K562 (cell line): Measurements from ENCODE around the gene VASH2. TPM values are rescaled to one million over a fixed set of nuclear protein-coding genes. Genes with fewer than 3 reads are reported as not detected.

Experiments
- ATAC-seq: fragments of 200-7000 bp; cut with Tn5 transposase; 3 replicates; pipeline ENCODE4 v1.9.1; 2020; ENCODE audit warnings: moderate library complexity
- BruUV-seq: library from RNA; stranded (reverse); fragments of 400-500 nt; replicated peaks from 2 replicates; lab custom pipeline; 2021; lab: Mats Ljungman, UMichigan
- CTCF ChIA-PET: fragments of 300-600 bp; formaldehyde crosslinking; extraction: SDS; loops from one replicate; lab custom pipeline; 2021; ENCODE audit warnings: low intra/inter-chr PET ratio; lab: Yijun Ruan, JAX
- POLR2A ChIA-PET: fragments of 300-600, 350-650 bp; sonication (Branson Sonifier 250); formaldehyde crosslinking; extraction: SDS; loops from one replicate; lab custom pipeline; 2021; ENCODE audit warnings: antibody characterized with exemption, inconsistent platforms; lab: Yijun Ruan, JAX
- DNase-seq, 4 experiments: peaks; one replicate each; pipeline versions ENCODE4 v3.0.0 to v3.0.0-alpha.2; 2011 to 2018; ENCODE audit warnings: low spot score in 3 of 4, mixed read lengths in 3 of 4; ENCODE audit errors: extremely low read depth in 1 of 4
- FAIRE-seq: peaks from 2 replicates; lab custom pipeline; 2011; peaks lifted over from hg19 to GRCh38; lab: Jason Lieb, UNC
- H2AFZ ChIP-seq: 2 replicates; pipeline ENCODE4 v1.6.0; 2011; ENCODE audit warnings: low read depth, low read length, control low read depth, inconsistent platforms
- H3K27ac ChIP-seq: fragments of 200-600 bp; 3 replicates; pipeline ENCODE4 v1.8.0; 2011; ENCODE audit warnings: low read depth, mild to moderate bottlenecking, control low read depth, inconsistent platforms, low read length, moderate library complexity, mixed read lengths; ENCODE audit errors: extremely low read depth
- H3K27me3 ChIP-seq, 2 experiments: fragments of 300-600 bp in 1 of 2; 2 replicates in 1 of 2; 3 replicates in 1 of 2; pipeline versions ENCODE4 v1.6.0 to v1.8.0; 2011; ENCODE audit warnings: inconsistent platforms in 2 of 2, low read length in 2 of 2, mild to moderate bottlenecking in 1 of 2, mixed read lengths in 1 of 2, moderate library complexity in 1 of 2; ENCODE audit not compliant: control insufficient read depth in 2 of 2, insufficient read depth in 2 of 2
- H3K36me3 ChIP-seq: fragments of 300-600 bp; 3 replicates; pipeline ENCODE4 v1.8.0; 2011; ENCODE audit warnings: mild to moderate bottlenecking, low read length, inconsistent platforms; ENCODE audit not compliant: control insufficient read depth, insufficient read depth
- H3K4me1 ChIP-seq, 2 experiments: fragments of 200-600 bp in 1 of 2; replicated peaks in 1 of 2; 2 replicates in 1 of 2; 3 replicates in 1 of 2; pipeline versions ENCODE4 v1.5.1 to v1.8.0; 2011; ENCODE audit warnings: inconsistent platforms in 2 of 2, low read length in 2 of 2, mild to moderate bottlenecking in 1 of 2, mixed read lengths in 1 of 2, moderate library complexity in 1 of 2; ENCODE audit not compliant: control insufficient read depth in 2 of 2, insufficient read depth in 2 of 2
- H3K4me2 ChIP-seq: 2 replicates; pipeline ENCODE4 v1.6.1; 2011; ENCODE audit warnings: low read length, control low read depth, inconsistent platforms, mixed read lengths; ENCODE audit not compliant: insufficient read depth
- H3K4me3 ChIP-seq: fragments of 200-600 bp; sonication (generic), shearing (Covaris generic); 2 replicates; pipeline ENCODE4 v1.5.1; 2016; ENCODE audit warnings: control low read depth, inconsistent platforms
- H3K79me2 ChIP-seq: fragments of 200-600 bp; 3 replicates; pipeline ENCODE4 v1.8.0; 2011; ENCODE audit warnings: low read length, inconsistent platforms; ENCODE audit not compliant: control insufficient read depth, insufficient read depth
- H3K9ac ChIP-seq, 2 experiments: 2 replicates each; pipeline versions ENCODE4 v1.6.0 to v1.6.1; 2011; ENCODE audit warnings: low read depth in 2 of 2, low read length in 2 of 2, control low read depth in 1 of 2, inconsistent platforms in 1 of 2, mild to moderate bottlenecking in 1 of 2, mixed read lengths in 1 of 2; ENCODE audit not compliant: insufficient read depth in 1 of 2
- H3K9me1 ChIP-seq: one replicate; pipeline ENCODE4 v1.6.0; 2011; ENCODE audit warnings: inconsistent platforms, mild to moderate bottlenecking, low read length, moderate library complexity; ENCODE audit not compliant: control insufficient read depth, insufficient read depth
- H3K9me3 ChIP-seq: replicated peaks from 2 replicates; pipeline ENCODE4 v1.5.1; 2011; ENCODE audit warnings: low read depth, low read length, inconsistent platforms; ENCODE audit not compliant: control insufficient read depth, insufficient read depth
- H4K20me1 ChIP-seq: replicated peaks from 2 replicates; pipeline ENCODE4 v1.6.1; 2011; ENCODE audit warnings: low read length, inconsistent platforms, mixed read lengths; ENCODE audit not compliant: control insufficient read depth, insufficient read depth
- RFX1 ChIP-seq: fragments of 450-650 bp; IDR thresholded peaks from 2 replicates; pipeline ENCODE4 v1.6.1; 2016; ENCODE audit warnings: mild to moderate bottlenecking, moderate library complexity
- ZNF316 ChIP-seq: fragments of 450-650 bp; IDR thresholded peaks from 2 replicates; pipeline ENCODE4 v1.6.1; 2016
- WGBS: fragments of 100-300 bp; shearing (Covaris generic); methylation state at CpG from one replicate; pipeline ENCODE4 v1.1.6; 2016; ENCODE audit warnings: low coverage, mixed read lengths; ENCODE audit not compliant: insufficient coverage; ENCODE audit errors: missing lambda C conversion rate; 5-methylcytosine and 5-hydroxymethylcytosine counted together
- in situ Hi-C: fragments of 300-500 bp; cut with MboI; formaldehyde crosslinking; loops from 4 replicates; pipeline ENCODE4 v1.15.0; 2018; ENCODE audit warnings: inconsistent platforms, mixed read lengths
- intact Hi-C: fragments of 100-400 bp; cut with micrococcal nuclease; formaldehyde crosslinking; loops from 2 replicates; pipeline ENCODE4 v1.14.2; 2022
- polyA plus RNA-seq, 8 experiments: library from polyadenylated mRNA; depleted of rRNA in 4 of 8; stranded (reverse) in 5 of 8; unstranded in 3 of 8; fragments of >200 nt; fragmentation: Nextera tagmentation in 2 of 8; fragmentation: Illumina TruSeq in 1 of 8; extraction: Ambion mirVana in 2 of 8; extraction: Trizol in 1 of 8; gene quantifications; 2 replicates each; pipeline versions ENCODE4 v1.2.1 to v1.2.3, GENCODE V29; 2011 to 2014; ENCODE audit warnings: inconsistent platforms in 1 of 8, missing spikeins in 1 of 8
- total RNA-seq, 7 experiments: library from RNA; depleted of rRNA in 6 of 7; stranded (reverse); fragments of >200 nt in 6 of 7; fragmentation: Illumina TruSeq in 2 of 7; extraction: Trizol in 2 of 7; gene quantifications; 2 replicates each; pipeline versions ENCODE4 v1.2.1 to v1.2.3, GENCODE V29; 2011 to 2021; ENCODE audit warnings: low replicate concordance in 1 of 7
- TF ChIP-seq, protein P1 (sequence below), 2 experiments: fragments of 450-650 bp; formaldehyde crosslinking in 1 of 2; IDR thresholded peaks; 2 replicates each; pipeline versions ENCODE4 v1.4.0 to v1.6.1; 2014 to 2020; ENCODE audit warnings: mild to moderate bottlenecking in 2 of 2, borderline replicate concordance in 1 of 2, low read depth in 1 of 2

VASH2 gene
- total and polyA plus RNA-seq, 9 of the 15 experiments (the other 6 are each of a cell fraction or from before 2014, with no cell fraction given): 0.04 to 0.40 (median 0.10) TPM; not detected in 1

DNA sequence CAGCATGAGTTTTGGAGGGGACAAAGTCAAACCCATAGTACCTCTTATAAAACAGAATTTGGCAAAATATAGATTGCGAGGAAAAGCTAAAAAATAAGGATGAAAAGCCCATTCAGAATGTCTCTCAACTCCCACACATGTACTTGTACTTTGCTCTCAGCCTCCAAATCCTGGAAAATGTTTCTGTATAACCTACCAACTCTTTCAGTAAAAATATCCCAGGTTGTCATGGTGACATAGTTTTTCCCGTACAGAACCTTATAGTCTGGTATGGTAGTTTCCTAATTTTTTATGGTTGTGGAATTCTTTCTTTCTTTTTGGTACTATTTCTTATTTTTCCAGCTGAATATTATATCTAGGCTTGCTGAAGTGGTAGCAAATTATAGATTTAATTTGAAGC is 85.2 kb downstream of the VASH2 start:
- in situ Hi-C loops: no loop called here
- H3K9me1 ChIP-seq: no peaks in the 10 kb centered on the region

More for the DNA sequence above, 85.2 kb downstream of the VASH2 start:
- no peak overlapping the region for H2AFZ ChIP-seq
- no peak overlapping the region for H3K9ac ChIP-seq
- intact Hi-C loops: no loop called here
- no peak for DNase-seq
- no TSS peak for BruUV-seq
- no peaks in the 10 kb centered on the region; a peak in 3 of 5 replicates for H3K4me1 ChIP-seq
- H3K79me2 ChIP-seq: no peaks in the 10 kb centered on the region
- no peak overlapping the region for H3K4me3 ChIP-seq
- ChIA-PET POLR2A (interaction anchor here (0.6 to 1.5 kb wide), 3 partner anchors 11 to 23 kb away, joined by 3 read pairs; no protein-coding TSS in a partner anchor), CTCF (no interaction called here)
- WGBS: 63% methylated on average over 2 of the region's 2 CpGs
- 0 out of 2 replicates have a peak, but pooled peaks cover 1% of the 10 kb centered on the region for H3K9me3 ChIP-seq
- no peak for ATAC-seq
- no peak for FAIRE-seq
- H4K20me1 ChIP-seq: no peaks in the 10 kb centered on the region
- H3K36me3 ChIP-seq: no peaks in the 10 kb centered on the region
- H3K27ac ChIP-seq: no peak overlapping the region
- no peak overlapping the region for H3K4me2 ChIP-seq
- H3K27me3 ChIP-seq: no peaks in the 10 kb centered on the region
- peak; percentile 75 for TF ChIP-seq RFX1
- TF ChIP-seq, protein P1, sequence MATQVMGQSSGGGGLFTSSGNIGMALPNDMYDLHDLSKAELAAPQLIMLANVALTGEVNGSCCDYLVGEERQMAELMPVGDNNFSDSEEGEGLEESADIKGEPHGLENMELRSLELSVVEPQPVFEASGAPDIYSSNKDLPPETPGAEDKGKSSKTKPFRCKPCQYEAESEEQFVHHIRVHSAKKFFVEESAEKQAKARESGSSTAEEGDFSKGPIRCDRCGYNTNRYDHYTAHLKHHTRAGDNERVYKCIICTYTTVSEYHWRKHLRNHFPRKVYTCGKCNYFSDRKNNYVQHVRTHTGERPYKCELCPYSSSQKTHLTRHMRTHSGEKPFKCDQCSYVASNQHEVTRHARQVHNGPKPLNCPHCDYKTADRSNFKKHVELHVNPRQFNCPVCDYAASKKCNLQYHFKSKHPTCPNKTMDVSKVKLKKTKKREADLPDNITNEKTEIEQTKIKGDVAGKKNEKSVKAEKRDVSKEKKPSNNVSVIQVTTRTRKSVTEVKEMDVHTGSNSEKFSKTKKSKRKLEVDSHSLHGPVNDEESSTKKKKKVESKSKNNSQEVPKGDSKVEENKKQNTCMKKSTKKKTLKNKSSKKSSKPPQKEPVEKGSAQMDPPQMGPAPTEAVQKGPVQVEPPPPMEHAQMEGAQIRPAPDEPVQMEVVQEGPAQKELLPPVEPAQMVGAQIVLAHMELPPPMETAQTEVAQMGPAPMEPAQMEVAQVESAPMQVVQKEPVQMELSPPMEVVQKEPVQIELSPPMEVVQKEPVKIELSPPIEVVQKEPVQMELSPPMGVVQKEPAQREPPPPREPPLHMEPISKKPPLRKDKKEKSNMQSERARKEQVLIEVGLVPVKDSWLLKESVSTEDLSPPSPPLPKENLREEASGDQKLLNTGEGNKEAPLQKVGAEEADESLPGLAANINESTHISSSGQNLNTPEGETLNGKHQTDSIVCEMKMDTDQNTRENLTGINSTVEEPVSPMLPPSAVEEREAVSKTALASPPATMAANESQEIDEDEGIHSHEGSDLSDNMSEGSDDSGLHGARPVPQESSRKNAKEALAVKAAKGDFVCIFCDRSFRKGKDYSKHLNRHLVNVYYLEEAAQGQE (IDR thresholded peaks at IDR 0.05; ENCODE audit: borderline replicate concordance): no peak
- TF ChIP-seq, protein P1 (CRISPR knock-in tag; IDR thresholded peaks at IDR 0.05; ENCODE audit: low read depth): no peak
- TF ChIP-seq ZNF316: no peak
- TF ChIP-seq, all 486 proteins: peak for 1

Other genes starting within 250 kb of the VASH2 start
- 52.7 and 56.0 TPM in 2 replicates for gene NSL1, start 158.8 kb upstream of the VASH2 start, total RNA-seq (2014; rRNA removed)
- gene NSL1, start 158.8 kb upstream of the VASH2 start, total RNA-seq (2014; rRNA removed; fragmentation: Illumina TruSeq; extraction: Trizol): 54.8 and 58.5 TPM in 2 replicates
- gene NSL1, start 158.8 kb upstream of the VASH2 start, total RNA-seq (2015; rRNA removed; fragmentation: Illumina TruSeq; extraction: Trizol): 51.9 and 53.5 TPM in 2 replicates
- 59.1 and 65.4 TPM in 2 replicates for gene NSL1, start 158.8 kb upstream of the VASH2 start, total RNA-seq (2021)
- 52.3 and 79.7 TPM in 2 replicates for gene NSL1, start 158.8 kb upstream of the VASH2 start, polyA plus RNA-seq (2011; rRNA removed)
- 57.7 and 63.6 TPM in 2 replicates for gene NSL1, start 158.8 kb upstream of the VASH2 start, polyA plus RNA-seq (2014; fragmentation: Illumina TruSeq; extraction: Trizol)
- gene NSL1, start 158.8 kb upstream of the VASH2 start, polyA plus RNA-seq (2014; fragmentation: Nextera tagmentation; extraction: Ambion mirVana): 100 to 1,000 TPM in 1 of 2 experiments, 10 to 100 TPM in 1; 85.9 to 105 TPM
- 74.0 and 108 TPM in 2 replicates for gene NSL1, start 158.8 kb upstream of the VASH2 start, polyA plus RNA-seq (2014; rRNA removed)
- gene TATDN3, start 158.6 kb upstream of the VASH2 start, total RNA-seq (2014; rRNA removed): 18.3 and 19.0 TPM in 2 replicates
- gene TATDN3, start 158.6 kb upstream of the VASH2 start, total RNA-seq (2014; rRNA removed; fragmentation: Illumina TruSeq; extraction: Trizol): 33.3 and 41.3 TPM in 2 replicates
- 20.1 and 21.3 TPM in 2 replicates for gene TATDN3, start 158.6 kb upstream of the VASH2 start, total RNA-seq (2015; rRNA removed; fragmentation: Illumina TruSeq; extraction: Trizol)
- 24.5 and 28.2 TPM in 2 replicates for gene TATDN3, start 158.6 kb upstream of the VASH2 start, total RNA-seq (2021)
- 35.0 and 46.9 TPM in 2 replicates for gene TATDN3, start 158.6 kb upstream of the VASH2 start, polyA plus RNA-seq (2011; rRNA removed)
- 22.8 and 26.8 TPM in 2 replicates for gene TATDN3, start 158.6 kb upstream of the VASH2 start, polyA plus RNA-seq (2014; fragmentation: Illumina TruSeq; extraction: Trizol)
- 10 to 100 TPM; 68.1 to 79.9 TPM for gene TATDN3, start 158.6 kb upstream of the VASH2 start, polyA plus RNA-seq (2014; fragmentation: Nextera tagmentation; extraction: Ambion mirVana)
- gene TATDN3, start 158.6 kb upstream of the VASH2 start, polyA plus RNA-seq (2014; rRNA removed): 25.0 and 25.2 TPM in 2 replicates
- gene SPATA45, start 102.9 kb upstream of the VASH2 start, total RNA-seq (2014; rRNA removed): not detected in 2 replicates
- not detected in 2 replicates for gene SPATA45, start 102.9 kb upstream of the VASH2 start, total RNA-seq (2014; rRNA removed; fragmentation: Illumina TruSeq; extraction: Trizol)
- not detected in 2 replicates for gene SPATA45, start 102.9 kb upstream of the VASH2 start, total RNA-seq (2015; rRNA removed; fragmentation: Illumina TruSeq; extraction: Trizol)
- gene SPATA45, start 102.9 kb upstream of the VASH2 start, total RNA-seq (2021): not detected in 2 replicates
- 0.18 TPM in 1 of 2 replicates, not detected in the other for gene SPATA45, start 102.9 kb upstream of the VASH2 start, polyA plus RNA-seq (2011; rRNA removed)
- not detected in 2 replicates for gene SPATA45, start 102.9 kb upstream of the VASH2 start, polyA plus RNA-seq (2014; fragmentation: Illumina TruSeq; extraction: Trizol)
- gene SPATA45, start 102.9 kb upstream of the VASH2 start, polyA plus RNA-seq (2014; fragmentation: Nextera tagmentation; extraction: Ambion mirVana): not detected
- not detected in 2 replicates for gene SPATA45, start 102.9 kb upstream of the VASH2 start, polyA plus RNA-seq (2014; rRNA removed)
- gene FLVCR1, start 92.3 kb upstream of the VASH2 start, total RNA-seq (2014; rRNA removed): 7.0 and 9.7 TPM in 2 replicates
- gene FLVCR1, start 92.3 kb upstream of the VASH2 start, total RNA-seq (2014; rRNA removed; fragmentation: Illumina TruSeq; extraction: Trizol): 17.2 and 19.7 TPM in 2 replicates
- gene FLVCR1, start 92.3 kb upstream of the VASH2 start, total RNA-seq (2015; rRNA removed; fragmentation: Illumina TruSeq; extraction: Trizol): 12.7 and 15.0 TPM in 2 replicates
- 12.7 and 13.4 TPM in 2 replicates for gene FLVCR1, start 92.3 kb upstream of the VASH2 start, total RNA-seq (2021)
- 18.0 and 19.0 TPM in 2 replicates for gene FLVCR1, start 92.3 kb upstream of the VASH2 start, polyA plus RNA-seq (2011; rRNA removed)
- 11.8 and 12.5 TPM in 2 replicates for gene FLVCR1, start 92.3 kb upstream of the VASH2 start, polyA plus RNA-seq (2014; fragmentation: Illumina TruSeq; extraction: Trizol)
- gene FLVCR1, start 92.3 kb upstream of the VASH2 start, polyA plus RNA-seq (2014; fragmentation: Nextera tagmentation; extraction: Ambion mirVana): 1 to 10 TPM; 5.2 to 5.6 TPM
- 7.4 and 9.0 TPM in 2 replicates for gene FLVCR1, start 92.3 kb upstream of the VASH2 start, polyA plus RNA-seq (2014; rRNA removed)
- gene ANGEL2, start 65.3 kb downstream of the VASH2 start, total RNA-seq (2014; rRNA removed): 29.3 and 29.9 TPM in 2 replicates
- gene ANGEL2, start 65.3 kb downstream of the VASH2 start, total RNA-seq (2014; rRNA removed; fragmentation: Illumina TruSeq; extraction: Trizol): 30.1 and 32.8 TPM in 2 replicates
- 29.7 and 33.6 TPM in 2 replicates for gene ANGEL2, start 65.3 kb downstream of the VASH2 start, total RNA-seq (2015; rRNA removed; fragmentation: Illumina TruSeq; extraction: Trizol)
- gene ANGEL2, start 65.3 kb downstream of the VASH2 start, total RNA-seq (2021): 26.2 and 27.1 TPM in 2 replicates
- gene ANGEL2, start 65.3 kb downstream of the VASH2 start, polyA plus RNA-seq (2011; rRNA removed): 30.8 and 34.6 TPM in 2 replicates
- gene ANGEL2, start 65.3 kb downstream of the VASH2 start, polyA plus RNA-seq (2014; fragmentation: Illumina TruSeq; extraction: Trizol): 15.4 and 16.9 TPM in 2 replicates
- gene ANGEL2, start 65.3 kb downstream of the VASH2 start, polyA plus RNA-seq (2014; fragmentation: Nextera tagmentation; extraction: Ambion mirVana): 10 to 100 TPM in 1 of 2 experiments, 1 to 10 TPM in 1; 6.8 to 10.9 TPM
- gene ANGEL2, start 65.3 kb downstream of the VASH2 start, polyA plus RNA-seq (2014; rRNA removed): 16.2 and 22.3 TPM in 2 replicates
- gene RPS6KC1, start 100.7 kb downstream of the VASH2 start, total RNA-seq (2014; rRNA removed): 22.0 and 23.6 TPM in 2 replicates
- 33.2 and 36.7 TPM in 2 replicates for gene RPS6KC1, start 100.7 kb downstream of the VASH2 start, total RNA-seq (2014; rRNA removed; fragmentation: Illumina TruSeq; extraction: Trizol)
- 30.5 and 34.6 TPM in 2 replicates for gene RPS6KC1, start 100.7 kb downstream of the VASH2 start, total RNA-seq (2015; rRNA removed; fragmentation: Illumina TruSeq; extraction: Trizol)
- 20.0 and 22.0 TPM in 2 replicates for gene RPS6KC1, start 100.7 kb downstream of the VASH2 start, total RNA-seq (2021)
- gene RPS6KC1, start 100.7 kb downstream of the VASH2 start, polyA plus RNA-seq (2011; rRNA removed): 22.1 and 32.8 TPM in 2 replicates
- gene RPS6KC1, start 100.7 kb downstream of the VASH2 start, polyA plus RNA-seq (2014; fragmentation: Illumina TruSeq; extraction: Trizol): 17.0 and 20.9 TPM in 2 replicates
- 1 to 10 TPM; 4.3 to 7.6 TPM for gene RPS6KC1, start 100.7 kb downstream of the VASH2 start, polyA plus RNA-seq (2014; fragmentation: Nextera tagmentation; extraction: Ambion mirVana)
- gene RPS6KC1, start 100.7 kb downstream of the VASH2 start, polyA plus RNA-seq (2014; rRNA removed): 15.5 and 16.4 TPM in 2 replicates